ENCODE measurements around the gene KLF3.

- no peak for TF ChIP-seq CTCF (IDR thresholded peaks at IDR 0.05)
- TF ChIP-seq POLR2A (IDR thresholded peaks at IDR 0.05), result no peak
These were observed 81.9 kb downstream of the KLF3 start for GRCh38 chr4:38745881-38746280.

All from stomach (tissue), 4 donors.